Fibroblast of villous mesenchyme (primary cell): ENCODE results near the gene RCOR3. TPM values are rescaled to one million over a fixed set of nuclear protein-coding genes. Genes with fewer than 3 reads are reported as not detected.

Experiments
- DNase-seq: peaks from one replicate; pipeline ENCODE4 v3.0.0-alpha.2; 2010; ENCODE audit warnings: low read depth
- H3K4me3 ChIP-seq: 2 replicates; pipeline ENCODE4 v1.5.1; 2011; ENCODE audit warnings: low read depth, mild to moderate bottlenecking, low read length
- CTCF ChIP-seq: IDR thresholded peaks from 2 replicates; pipeline ENCODE4 v1.5.1; 2012; ENCODE audit warnings: low read depth, mild to moderate bottlenecking, low read length; ENCODE audit not compliant: insufficient read depth
- total RNA-seq: library from RNA; depleted of rRNA; stranded (reverse); fragments of >200 nt; gene quantifications from 2 replicates; pipeline ENCODE4 v1.2.3, GENCODE V29; 2012

Gene RCOR3
- total RNA-seq, 1 donor = 32.0 TPM

GRCh38 chr1:211267204-211267857 lies 8.2 kb downstream of the RCOR3 start:
- no peak overlapping the region for H3K4me3 ChIP-seq
- TF ChIP-seq CTCF = no peak
- DNase-seq = no peak

DNA sequence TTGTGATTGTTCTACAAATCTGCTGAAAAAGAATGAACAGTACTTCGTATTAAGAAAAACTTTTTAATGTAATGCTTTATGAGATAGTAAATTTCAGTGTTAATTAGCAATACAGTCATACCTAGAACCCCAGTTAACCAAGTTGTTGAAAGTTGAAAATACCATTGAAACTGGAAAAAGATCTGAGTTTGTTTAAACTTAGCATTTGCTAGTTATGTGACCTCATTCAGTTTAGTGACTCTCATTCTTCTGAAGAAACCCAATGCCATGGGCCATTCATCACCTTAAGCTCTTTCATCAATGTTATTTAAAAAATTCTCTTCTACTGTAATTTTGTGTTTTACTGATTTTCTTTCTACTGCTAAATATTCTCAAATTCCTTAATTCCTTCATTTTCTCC lies 20.2 kb downstream of the RCOR3 start:
- no peak overlapping the region for H3K4me3 ChIP-seq
- TF ChIP-seq CTCF = no peak
- DNase-seq = no peak

GRCh38 chr1:211280910-211281309 lies 21.7 kb downstream of the RCOR3 start:
- TF ChIP-seq CTCF = no peak
- no peak overlapping the region for H3K4me3 ChIP-seq
- no peak for DNase-seq

GRCh38 chr1:211281320-211282022 lies 22.3 kb downstream of the RCOR3 start:
- no peak for DNase-seq
- no peak overlapping the region for H3K4me3 ChIP-seq
- no peak for TF ChIP-seq CTCF

GRCh38 chr1:211282023-211282373 lies 22.8 kb downstream of the RCOR3 start:
- no peak for DNase-seq
- TF ChIP-seq CTCF = no peak
- no peak overlapping the region for H3K4me3 ChIP-seq

- H3K4me3 ChIP-seq = no peak overlapping the region
- no peak for DNase-seq
- TF ChIP-seq CTCF = no peak
These were observed 26.0 kb downstream of the RCOR3 start for GRCh38 chr1:211285196-211285595.
